OCI-LY3 (cell line): ENCODE measurements around the gene KNOP1.

Experiments
- CTCF ChIP-seq: fragments of 200-600, 300-600 bp; sonication (generic); IDR thresholded peaks from 2 replicates; pipeline ENCODE4 v1.5.1; 2014; ENCODE audit warnings: antibody characterized with exemption, low read length, low read depth
- EZH2phosphoT487 ChIP-seq: fragments of 200-600 bp; shearing (Covaris generic); IDR thresholded peaks from 2 replicates; pipeline ENCODE4 v1.6.1; 2018; ENCODE audit warnings: antibody characterized with exemption, mixed run types, low read depth

GRCh38 chr16:19718624-19718965 lies 568 bp upstream of the KNOP1 start:
- TF ChIP-seq CTCF (no peak), EZH2phosphoT487 (no peak)
